Measurements from ENCODE around the gene AOC1.

Gene AOC1

DNA sequence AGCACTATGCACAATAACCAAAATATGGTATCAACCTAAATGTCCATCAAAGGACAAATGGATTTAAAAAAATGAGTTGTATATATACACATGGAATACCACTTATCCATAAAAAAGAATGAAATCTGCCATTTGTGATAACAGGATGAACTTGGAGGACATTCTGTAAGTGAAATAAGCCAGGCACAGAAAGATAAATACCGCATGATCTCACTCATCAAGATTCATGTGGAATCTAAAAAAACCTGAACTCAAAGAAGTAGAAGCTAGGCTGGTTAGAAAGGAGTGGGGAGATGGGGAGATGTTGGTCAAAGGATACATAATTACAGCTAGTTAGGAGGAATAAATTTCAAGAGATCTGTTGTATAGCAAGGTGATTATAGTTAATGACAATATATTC lies 17.3 kb upstream of the AOC1 start:
- TF ChIP-seq, protein P1, sequence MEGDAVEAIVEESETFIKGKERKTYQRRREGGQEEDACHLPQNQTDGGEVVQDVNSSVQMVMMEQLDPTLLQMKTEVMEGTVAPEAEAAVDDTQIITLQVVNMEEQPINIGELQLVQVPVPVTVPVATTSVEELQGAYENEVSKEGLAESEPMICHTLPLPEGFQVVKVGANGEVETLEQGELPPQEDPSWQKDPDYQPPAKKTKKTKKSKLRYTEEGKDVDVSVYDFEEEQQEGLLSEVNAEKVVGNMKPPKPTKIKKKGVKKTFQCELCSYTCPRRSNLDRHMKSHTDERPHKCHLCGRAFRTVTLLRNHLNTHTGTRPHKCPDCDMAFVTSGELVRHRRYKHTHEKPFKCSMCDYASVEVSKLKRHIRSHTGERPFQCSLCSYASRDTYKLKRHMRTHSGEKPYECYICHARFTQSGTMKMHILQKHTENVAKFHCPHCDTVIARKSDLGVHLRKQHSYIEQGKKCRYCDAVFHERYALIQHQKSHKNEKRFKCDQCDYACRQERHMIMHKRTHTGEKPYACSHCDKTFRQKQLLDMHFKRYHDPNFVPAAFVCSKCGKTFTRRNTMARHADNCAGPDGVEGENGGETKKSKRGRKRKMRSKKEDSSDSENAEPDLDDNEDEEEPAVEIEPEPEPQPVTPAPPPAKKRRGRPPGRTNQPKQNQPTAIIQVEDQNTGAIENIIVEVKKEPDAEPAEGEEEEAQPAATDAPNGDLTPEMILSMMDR (conservative IDR thresholded peaks at IDR 0.05; ENCODE audit: low read depth, low read length) = no peak
- no peak overlapping the region for H3K4me3 ChIP-seq (ENCODE audit: low read length)
- DNase-seq (ENCODE audit: low read depth) = no peak

- no peak overlapping the region for H3K4me3 ChIP-seq (ENCODE audit: low read length)
- TF ChIP-seq, protein P1 (conservative IDR thresholded peaks at IDR 0.05; ENCODE audit: low read depth, low read length) = no peak
These were observed 16.5 kb upstream of the AOC1 start for GRCh38 chr7:150835702-150836280.

GRCh38 chr7:150838965-150839650 lies 13.2 kb upstream of the AOC1 start:
- TF ChIP-seq, protein P1 (conservative IDR thresholded peaks at IDR 0.05; ENCODE audit: low read depth, low read length) = no peak
- no peak for DNase-seq (ENCODE audit: low read depth)

More at GRCh38 chr7:150835702-150836280, 16.5 kb upstream of the AOC1 start:
- DNase-seq (ENCODE audit: low read depth) = no peak

GRCh38 chr7:150842018-150842417 lies 10.3 kb upstream of the AOC1 start:
- no peak for DNase-seq (ENCODE audit: low read depth)
- no peak overlapping the region for H3K4me3 ChIP-seq (ENCODE audit: low read length)
- TF ChIP-seq, protein P1 (conservative IDR thresholded peaks at IDR 0.05; ENCODE audit: low read depth, low read length) = no peak

More at GRCh38 chr7:150838965-150839650, 13.2 kb upstream of the AOC1 start:
- H3K4me3 ChIP-seq (ENCODE audit: low read length) = no peak overlapping the region

GRCh38 chr7:150842716-150843115 lies 9.6 kb upstream of the AOC1 start:
- H3K4me3 ChIP-seq (ENCODE audit: low read length) = no peak overlapping the region
- no peak for DNase-seq (ENCODE audit: low read depth)
- TF ChIP-seq, protein P1 (conservative IDR thresholded peaks at IDR 0.05; ENCODE audit: low read depth, low read length) = no peak

GRCh38 chr7:150845421-150845861 lies 6.9 kb upstream of the AOC1 start:
- H3K4me3 ChIP-seq (ENCODE audit: low read length) = no peak overlapping the region

More at GRCh38 chr7:150845421-150845861, 6.9 kb upstream of the AOC1 start:
- TF ChIP-seq, protein P1 (conservative IDR thresholded peaks at IDR 0.05; ENCODE audit: low read depth, low read length) = no peak
- no peak for DNase-seq (ENCODE audit: low read depth)

Data from retinal pigment epithelial cell (primary cell).